Stimulated activated CD4-positive, alpha-beta T cell treated with anti-CD3 and anti-CD28 coated beads, Interleukin-15, amount 100 ng/mL, for 1 hour (primary cell): Measurements from ENCODE around the gene ZNF407.
A peak's percentile ranks its signal among the peaks of the same experiment; 100 is the strongest.
"Not testable (repeated sequence)": the region's sequence is repeated elsewhere in the genome, so short reads cannot be mapped to it uniquely, and the experiment has no call there.

Source experiments
- DNase-seq, 2 donors: peaks; one replicate each; pipeline ENCODE4 v3.0.0-alpha.2; 2020; ENCODE audit warnings: low read depth in 1 of 2, low spot score in 1 of 2

The ZNF407 gene

GRCh38 chr18:74597662-74598349, at the start of gene ZNF407:
Gene ZNF407, plus strand, starts transcription at chr18:74597870. Its CDS starts 33,150 bp downstream, at chr18:74631020.
- peak; percentile 69 to 70 for DNase-seq

GRCh38 chr18:74549591-74550104, 48.0 kb upstream of the ZNF407 start:
- no peak for DNase-seq

DNA sequence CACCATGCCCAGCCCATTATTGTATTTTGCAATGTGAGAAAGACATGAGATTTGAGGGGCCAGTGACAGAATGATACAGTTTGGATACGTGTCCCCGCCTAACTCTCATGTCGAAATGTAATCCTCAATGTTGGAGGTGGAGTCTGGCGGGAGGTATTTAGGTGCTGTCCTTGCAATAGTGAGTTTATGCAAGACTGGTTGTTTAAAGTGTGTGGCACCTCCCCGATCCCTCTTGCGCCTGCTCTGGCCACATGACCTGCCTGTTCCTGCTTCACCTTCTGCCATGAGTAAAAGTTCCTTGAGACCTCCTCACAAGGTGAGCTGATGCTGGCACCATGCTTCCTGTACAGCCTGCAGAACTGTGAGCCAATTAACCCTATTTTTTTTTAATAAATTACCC, 46.8 kb upstream of the ZNF407 start:
- no peak for DNase-seq

GRCh38 chr18:74551452-74551851, 46.2 kb upstream of the ZNF407 start:
- no peak for DNase-seq

DNA sequence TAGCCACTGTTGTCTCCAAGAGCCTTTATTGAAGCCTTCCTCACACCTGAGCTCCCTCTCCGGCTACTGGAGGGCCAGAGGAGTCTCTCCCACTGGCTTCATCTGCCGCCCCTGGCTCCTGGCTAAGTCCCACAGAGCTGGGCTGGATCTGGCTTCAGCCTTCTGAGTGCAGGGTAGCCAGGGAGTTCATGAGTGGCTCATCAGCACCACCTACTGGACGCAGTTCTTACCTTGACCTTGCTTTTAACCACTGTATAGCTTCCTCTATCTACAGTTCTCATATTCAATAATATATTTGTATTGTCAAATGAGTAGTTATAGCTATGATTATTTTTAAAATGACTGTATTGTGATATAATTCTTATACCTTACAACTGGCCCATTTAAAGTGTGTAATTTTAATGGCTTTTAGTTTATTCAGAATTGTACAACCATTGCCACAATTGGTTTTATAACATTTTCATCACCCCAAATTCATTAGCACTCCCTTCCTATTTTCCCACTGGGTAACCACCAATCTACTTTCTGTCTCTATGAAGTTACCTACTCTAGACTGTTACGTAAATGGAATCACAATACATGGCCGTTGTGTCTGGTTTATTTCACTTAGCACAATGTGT, 45.6 kb upstream of the ZNF407 start:
- DNase-seq, result peak; percentile 39 to 47

DNA sequence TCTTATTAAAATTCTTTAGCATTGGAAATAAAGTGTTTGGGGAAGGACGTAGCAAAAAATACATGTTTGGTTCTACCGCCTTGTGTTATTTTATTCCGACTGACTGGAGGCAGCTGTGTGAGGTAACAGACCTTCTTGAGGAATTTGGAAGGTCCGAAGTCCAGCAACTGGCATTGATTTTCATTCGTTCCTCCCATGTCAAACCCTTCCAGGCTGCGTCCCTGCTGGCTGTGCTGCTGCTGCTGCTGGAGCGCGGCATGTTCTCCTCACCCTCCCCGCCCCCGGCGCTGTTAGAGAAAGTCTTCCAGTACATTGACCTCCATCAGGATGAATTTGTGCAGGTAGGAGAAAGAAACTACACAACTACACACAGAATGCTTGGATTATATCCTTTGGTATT, 41.5 kb upstream of the ZNF407 start:
- DNase-seq, result no peak

- DNase-seq, result no peak
Measured at GRCh38 chr18:74558096-74558495, 39.6 kb upstream of the ZNF407 start.

DNA sequence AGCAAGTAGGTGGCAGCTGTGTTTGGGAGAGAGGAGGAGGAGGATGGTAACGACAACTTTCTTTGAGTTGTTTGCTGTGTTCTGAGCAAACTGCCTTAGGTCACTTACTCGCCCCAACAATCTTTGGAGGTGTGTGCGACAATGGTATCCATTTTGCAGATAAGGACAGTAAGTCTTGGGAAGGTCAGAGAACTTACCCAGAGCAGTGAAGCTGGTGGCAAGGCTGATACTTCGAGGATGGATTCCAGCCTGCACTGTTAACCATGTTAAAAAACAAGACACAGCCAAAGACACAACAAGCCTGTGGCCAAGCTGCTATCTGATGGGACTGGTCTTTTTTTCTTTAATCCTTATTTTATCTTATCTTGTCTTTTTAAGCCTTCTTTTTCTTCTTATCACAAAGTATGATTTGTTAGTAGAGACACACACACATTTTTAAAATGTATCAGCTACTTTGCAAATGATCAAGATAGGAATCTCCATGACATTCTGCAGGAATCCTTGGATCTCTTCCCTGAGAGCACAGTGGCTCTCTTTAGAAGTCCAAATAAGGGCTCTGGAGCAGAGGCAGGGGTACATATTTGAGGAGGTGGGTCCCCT, 35.4 kb upstream of the ZNF407 start:
- DNase-seq, result no peak

GRCh38 chr18:74562775-74563174, 34.9 kb upstream of the ZNF407 start:
- no peak for DNase-seq

GRCh38 chr18:74563999-74564398, 33.7 kb upstream of the ZNF407 start:
- no peak for DNase-seq

- DNase-seq, result not testable (repeated sequence)
Measured at GRCh38 chr18:74565164-74565563, 32.5 kb upstream of the ZNF407 start.

DNA sequence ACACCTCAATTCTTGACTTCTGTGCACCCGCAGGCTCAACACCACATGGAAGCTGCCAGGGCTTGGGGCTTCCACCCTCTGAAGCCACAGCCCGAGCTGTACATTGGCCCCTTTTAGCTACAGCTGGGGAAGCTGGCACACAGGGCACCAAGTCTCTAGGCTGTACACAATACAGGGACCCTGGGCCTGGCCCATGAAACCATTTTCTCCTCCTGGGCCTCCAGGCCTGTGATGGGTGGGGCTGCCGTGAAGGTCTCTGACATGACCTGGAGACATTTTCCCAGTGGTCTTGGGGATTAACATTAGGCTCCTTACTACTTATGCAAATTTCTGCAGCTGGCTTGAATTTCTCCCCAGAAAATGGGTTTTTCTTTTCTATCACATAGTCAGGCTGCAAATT, 31.7 kb upstream of the ZNF407 start:
- DNase-seq, result not testable (repeated sequence)

DNA sequence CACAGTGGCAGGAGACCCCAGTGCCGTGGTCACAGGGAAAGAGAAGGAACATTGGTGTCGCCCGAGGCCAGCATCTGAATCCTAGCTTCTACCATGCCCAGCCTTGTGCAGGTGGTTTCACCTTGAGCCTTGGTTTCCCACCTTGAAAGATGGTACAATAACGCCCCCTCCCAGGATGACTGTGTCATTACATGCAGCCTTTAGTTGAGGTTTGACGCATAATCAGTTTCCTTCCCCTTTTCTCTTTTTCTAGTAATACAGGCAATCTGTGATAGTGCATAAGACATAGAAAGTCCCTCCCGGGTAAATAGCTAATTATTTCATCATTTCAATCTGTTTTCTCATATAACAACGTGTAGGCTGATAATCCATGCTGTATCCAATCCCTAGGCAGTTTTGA, 29.8 kb upstream of the ZNF407 start:
- DNase-seq, result no peak

DNA sequence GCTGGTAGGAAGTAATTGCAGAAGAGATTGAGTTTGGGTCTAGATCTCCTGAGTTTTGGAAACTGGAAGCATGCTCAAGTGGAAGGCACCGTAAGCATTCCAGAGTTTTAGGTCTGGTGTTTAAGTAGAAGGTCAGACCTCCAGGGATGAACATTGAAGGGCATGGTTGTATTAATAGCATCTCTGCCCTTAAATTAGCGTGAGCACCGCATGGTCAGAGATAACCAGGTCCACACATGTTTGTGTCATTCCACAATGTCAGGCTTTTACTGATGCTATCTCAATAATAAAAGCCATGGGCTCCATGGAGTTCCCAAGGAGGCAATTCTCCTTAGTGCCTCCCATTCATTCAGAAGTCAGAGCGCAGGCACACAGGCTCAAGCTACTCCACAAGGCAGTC, 28.3 kb upstream of the ZNF407 start:
- no peak for DNase-seq

GRCh38 chr18:74570266-74570665, 27.4 kb upstream of the ZNF407 start:
- no peak for DNase-seq

DNA sequence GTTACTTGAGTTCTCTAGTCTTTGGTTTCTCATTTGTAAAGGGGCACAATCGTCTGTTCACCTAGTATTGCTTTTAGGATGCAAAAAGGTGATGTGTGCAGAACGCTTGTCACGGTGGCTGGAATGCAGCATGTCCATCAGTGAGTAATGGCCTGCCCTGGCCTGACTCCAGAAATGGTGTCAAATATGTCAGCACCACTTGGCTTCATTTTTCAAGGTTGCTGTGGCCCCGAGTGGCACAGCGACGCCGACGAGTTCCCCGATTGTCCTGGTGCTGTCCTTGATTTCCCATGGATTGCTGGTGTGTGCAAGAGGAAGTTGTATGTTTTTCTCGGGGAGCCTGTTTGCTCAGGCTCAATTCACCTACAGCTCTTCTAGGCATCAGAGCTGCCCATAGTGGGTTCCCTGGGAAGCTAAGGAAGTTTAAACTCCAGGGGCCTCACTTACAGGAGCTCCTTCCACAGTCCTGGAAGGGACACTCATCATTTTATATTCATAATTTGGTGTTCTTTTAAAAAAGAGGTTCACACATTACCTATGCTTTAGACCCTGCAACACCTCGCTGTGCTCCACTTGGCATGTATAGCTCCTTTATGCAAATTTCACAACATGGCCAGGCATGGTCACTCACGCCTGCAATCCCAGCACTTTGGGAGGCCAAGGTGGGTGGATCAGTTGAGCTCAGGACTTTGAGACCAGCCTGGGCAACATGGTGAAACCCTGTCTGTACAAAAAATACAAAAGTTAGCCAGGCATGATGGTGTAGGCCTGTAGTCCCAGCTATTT, 25.6 kb upstream of the ZNF407 start:
- DNase-seq, result no peak

DNA sequence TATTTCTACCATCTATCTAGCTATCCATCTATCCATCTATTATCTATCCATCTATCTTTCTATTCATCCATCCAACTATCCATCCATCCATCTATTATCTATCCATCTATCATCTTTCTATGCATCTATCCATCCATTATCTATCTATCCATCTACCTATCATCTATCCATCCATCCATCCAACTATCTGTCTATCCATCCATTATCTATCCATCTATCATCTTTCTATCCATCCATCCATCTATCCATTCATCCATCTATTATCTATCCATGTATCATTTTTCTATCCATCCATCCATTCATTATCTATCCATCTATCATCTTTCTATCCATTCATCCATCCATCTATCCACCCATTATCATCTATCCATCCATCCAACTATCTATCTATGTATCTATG, 24.6 kb upstream of the ZNF407 start:
- DNase-seq, result no peak

GRCh38 chr18:74574916-74575315, 22.8 kb upstream of the ZNF407 start:
- DNase-seq, result no peak

- DNase-seq, result no peak
Measured at GRCh38 chr18:74577019-74577418, 20.7 kb upstream of the ZNF407 start.

DNA sequence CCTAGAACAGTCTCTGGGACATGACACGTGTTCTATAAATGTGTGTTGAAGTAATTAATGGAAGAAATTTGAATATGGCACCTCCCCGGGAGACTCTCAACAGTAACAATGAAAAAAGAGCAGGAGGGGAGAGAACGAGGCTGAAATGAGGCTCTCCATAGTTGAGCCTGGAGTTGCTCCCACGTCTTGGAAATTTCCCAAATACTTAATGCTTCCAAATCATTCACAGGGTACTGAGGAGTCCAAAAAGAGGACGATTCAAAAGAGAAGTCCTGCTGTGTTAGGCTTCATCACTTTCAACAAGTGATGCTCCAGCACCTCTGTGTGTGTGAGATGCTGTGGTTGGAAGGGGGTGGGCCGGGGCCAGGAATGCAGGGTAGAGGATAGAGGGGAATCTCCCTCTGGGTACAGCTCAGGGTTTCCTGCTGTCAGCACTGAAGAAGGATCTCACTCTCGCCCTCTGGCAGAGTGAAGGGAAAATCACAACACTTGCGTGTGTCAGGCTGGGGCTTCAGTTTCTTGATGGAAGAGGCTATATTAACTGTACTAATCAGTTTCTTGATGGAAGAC, 18.1 kb upstream of the ZNF407 start:
- DNase-seq, result no peak

DNA sequence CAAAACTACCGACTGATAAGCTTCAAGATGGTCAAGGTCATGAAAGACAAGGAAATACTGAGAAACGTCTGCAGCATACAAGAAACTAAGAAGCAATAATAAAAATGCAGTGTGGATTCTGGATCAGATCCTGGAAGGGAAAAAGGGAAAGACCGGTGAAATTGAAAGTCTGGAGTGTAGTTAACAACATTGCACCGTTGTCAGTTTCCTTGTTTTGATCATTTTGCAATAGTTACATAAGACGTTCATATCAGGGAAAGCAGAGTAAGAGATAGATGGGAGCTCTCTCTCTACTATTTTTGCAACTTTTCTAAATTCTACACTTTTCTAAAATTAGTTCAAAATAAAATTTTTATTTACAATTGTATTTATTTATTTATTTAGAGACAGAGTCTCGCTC, 15.0 kb upstream of the ZNF407 start:
- no peak for DNase-seq
